ENCODE measurements around the gene CEP112.

CEP112 gene

GRCh38 chr17:66107731-66108130, 84.2 kb downstream of the CEP112 start:
- DNase-seq (ENCODE audit: insufficient read length, low spot score) (no peak), FAIRE-seq (no peak)
- TF ChIP-seq CTCF (IDR thresholded peaks at IDR 0.05; ENCODE audit: insufficient read depth, missing control alignments), result no peak

- no peak for TF ChIP-seq CTCF (IDR thresholded peaks at IDR 0.05; ENCODE audit: insufficient read depth, missing control alignments)
- FAIRE-seq (no peak), DNase-seq (ENCODE audit: insufficient read length, low spot score) (no peak)
These were observed 93.9 kb downstream of the CEP112 start for GRCh38 chr17:66098040-66098439.

- FAIRE-seq (no peak), DNase-seq (ENCODE audit: insufficient read length, low spot score) (no peak)
- TF ChIP-seq CTCF (IDR thresholded peaks at IDR 0.05; ENCODE audit: insufficient read depth, missing control alignments), result no peak
These were observed 97.2 kb downstream of the CEP112 start for GRCh38 chr17:66094727-66095126.

DNA sequence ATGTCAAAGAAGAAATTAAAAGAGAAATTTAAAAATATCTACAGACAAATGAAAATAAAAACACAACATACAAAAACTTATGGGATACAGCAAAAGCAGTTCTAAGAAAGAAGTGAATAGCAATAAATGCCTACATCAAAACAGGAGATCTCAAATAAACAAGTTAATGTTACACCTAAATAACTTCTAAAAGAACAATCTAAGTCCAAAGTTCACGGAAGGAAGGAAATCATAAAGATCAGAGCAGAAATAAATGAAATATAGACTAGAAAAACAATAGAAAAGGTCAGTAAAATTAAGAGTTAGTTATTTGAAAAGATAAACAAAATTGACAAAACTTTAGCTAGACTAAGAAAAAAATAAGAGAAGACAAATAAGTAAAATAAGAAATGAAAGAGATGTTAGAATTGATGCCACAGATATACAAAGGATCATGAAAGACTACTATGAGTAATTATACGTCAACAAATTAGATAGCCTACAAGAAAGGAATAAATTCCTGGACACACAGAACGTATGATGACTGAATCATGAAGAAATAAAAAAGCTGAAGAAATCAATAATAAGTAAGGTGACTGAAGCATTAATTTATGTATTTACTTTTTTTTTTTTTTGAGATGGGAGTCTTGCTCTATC, 100.4 kb downstream of the CEP112 start:
- FAIRE-seq (no peak), DNase-seq (ENCODE audit: insufficient read length, low spot score) (no peak)
- TF ChIP-seq CTCF (IDR thresholded peaks at IDR 0.05; ENCODE audit: insufficient read depth, missing control alignments), result no peak

DNA sequence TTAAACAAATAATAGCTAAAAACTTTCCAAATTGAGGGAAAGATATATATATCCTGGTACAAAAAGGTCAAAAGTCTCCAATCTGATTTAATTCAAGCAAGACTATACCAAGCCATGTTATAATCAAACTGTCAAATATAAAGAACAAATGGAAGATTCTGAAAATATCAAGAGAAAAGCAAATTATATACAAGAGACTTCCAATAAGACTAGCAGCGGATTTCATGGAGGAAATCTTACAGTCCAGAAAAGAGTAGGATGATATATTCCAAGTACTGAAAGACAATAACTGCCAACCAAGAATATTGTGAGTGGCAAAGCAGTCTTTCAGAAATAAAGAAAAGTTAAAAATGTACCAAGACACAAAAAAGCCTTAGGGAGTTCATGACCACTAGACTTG, 102.2 kb downstream of the CEP112 start:
- FAIRE-seq (no peak), DNase-seq (ENCODE audit: insufficient read length, low spot score) (no peak)
- TF ChIP-seq CTCF (IDR thresholded peaks at IDR 0.05; ENCODE audit: insufficient read depth, missing control alignments), result no peak

GRCh38 chr17:66088173-66088572, 103.8 kb downstream of the CEP112 start:
- FAIRE-seq, result no peak
- DNase-seq (ENCODE audit: insufficient read length, low spot score), result no peak
- TF ChIP-seq CTCF (IDR thresholded peaks at IDR 0.05; ENCODE audit: insufficient read depth, missing control alignments), result no peak

DNA sequence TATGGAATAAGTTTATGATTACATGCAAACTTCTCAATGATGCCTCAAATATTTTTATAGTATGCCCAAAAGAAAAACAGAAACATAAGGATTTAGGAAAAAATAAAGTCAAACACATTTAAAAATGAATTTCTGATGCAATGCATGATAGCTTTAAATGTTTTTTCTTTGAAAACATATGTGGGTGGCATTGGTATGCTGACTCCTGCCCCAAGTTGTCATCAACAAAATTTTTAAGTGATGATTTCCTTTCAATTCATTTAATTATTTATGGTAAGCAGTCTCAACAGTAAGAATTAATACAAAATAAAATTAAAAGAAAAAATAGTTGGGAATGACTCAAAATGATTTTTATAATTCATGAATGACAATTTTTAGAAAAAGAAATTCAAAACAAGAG, 104.9 kb downstream of the CEP112 start:
- DNase-seq (ENCODE audit: insufficient read length, low spot score), result no peak
- TF ChIP-seq CTCF (IDR thresholded peaks at IDR 0.05; ENCODE audit: insufficient read depth, missing control alignments), result no peak
- no peak for FAIRE-seq
